Urinary bladder (tissue), 4 donors: ENCODE data around the gene PRKCE. TPM values are rescaled to one million over a fixed set of nuclear protein-coding genes. Genes with fewer than 3 reads are reported as not detected.

Experiments
- DNase-seq: peaks from one replicate; pipeline ENCODE4 v3.0.0-alpha.2; 2015; ENCODE audit errors: extremely low spot score
- H3K27ac ChIP-seq: one replicate; pipeline ENCODE4 v1.5.1; 2013; ENCODE audit warnings: low read depth, mild to moderate bottlenecking, moderate library complexity
- H3K36me3 ChIP-seq: one replicate; pipeline ENCODE4 v1.6.1; 2013; ENCODE audit warnings: mild to moderate bottlenecking, moderate library complexity; ENCODE audit not compliant: insufficient read depth
- H3K4me1 ChIP-seq: one replicate; pipeline ENCODE4 v1.6.1; 2013; ENCODE audit warnings: mild to moderate bottlenecking, moderate library complexity; ENCODE audit not compliant: insufficient read depth
- H3K4me3 ChIP-seq: one replicate; pipeline ENCODE4 v1.5.1; 2013; ENCODE audit warnings: low read depth, low read length
- WGBS: extraction: QIAGEN DNeasy Blood & Tissue Kit; methylation state at CpG from one replicate; pipeline ENCODE4 v1.1.7; 2013; 5-methylcytosine and 5-hydroxymethylcytosine counted together
- polyA plus RNA-seq: library from polyadenylated mRNA; stranded (reverse); fragments of 200-250 nt; gene quantifications from one replicate; pipeline ENCODE4 v1.2.3, GENCODE V29; 2013
- total RNA-seq: library from RNA; depleted of rRNA; stranded (reverse); fragments of >200 nt; gene quantifications from one replicate; pipeline ENCODE4 v1.2.3, GENCODE V29; 2014
- donor health status: healthy with polysubstance abuse.
- donor health status: healthy.

PRKCE gene
- total and polyA plus RNA-seq, 2 donors = 9.9 to 29.7 TPM

- Histone ChIP-seq H3K27ac (no peak overlapping the region), H3K36me3 (no peaks in the 10 kb centered on the region), H3K4me3 (no peak overlapping the region), H3K4me1 (no peaks in the 10 kb centered on the region)
- 76% methylated on average over 6 of the region's 6 CpGs for WGBS
- no peak for DNase-seq
Observed at GRCh38 chr2:46086578-46087070, 435.1 kb downstream of the PRKCE start.

- 93% methylated on average over 4 of the region's 4 CpGs for WGBS
- H3K4me3 ChIP-seq = no peak overlapping the region
- no peak overlapping the region for H3K27ac ChIP-seq
- DNase-seq = no peak
- no peaks in the 10 kb centered on the region for H3K4me1 ChIP-seq
- H3K36me3 ChIP-seq = no peaks in the 10 kb centered on the region
Observed at GRCh38 chr2:46087492-46087891, 436.0 kb downstream of the PRKCE start.

GRCh38 chr2:46091004-46091403, 439.5 kb downstream of the PRKCE start:
- no peak for DNase-seq
- H3K4me3 ChIP-seq = no peak overlapping the region
- H3K4me1 ChIP-seq = no peaks in the 10 kb centered on the region
- no peaks in the 10 kb centered on the region for H3K36me3 ChIP-seq
- H3K27ac ChIP-seq = no peak overlapping the region
- WGBS = 51% methylated on average over 3 of the region's 3 CpGs

GRCh38 chr2:46091961-46092667, 440.6 kb downstream of the PRKCE start:
- no peaks in the 10 kb centered on the region for H3K36me3 ChIP-seq
- no peak overlapping the region for H3K27ac ChIP-seq
- whole genome bisulfite sequencing = 58% methylated on average over 6 of the region's 6 CpGs
- H3K4me3 ChIP-seq = no peak overlapping the region
- DNase-seq = no peak
- H3K4me1 ChIP-seq = no peaks in the 10 kb centered on the region

- Histone ChIP-seq H3K27ac (no peak overlapping the region), H3K4me3 (no peak overlapping the region), H3K4me1 (no peaks in the 10 kb centered on the region), H3K36me3 (no peaks in the 10 kb centered on the region)
- no peak for DNase-seq
- WGBS = 83% methylated on average over 3 of the region's 3 CpGs
Observed at GRCh38 chr2:46094689-46095088, 443.2 kb downstream of the PRKCE start.

GRCh38 chr2:46095830-46096229, 444.4 kb downstream of the PRKCE start:
- Histone ChIP-seq H3K4me3 (no peak overlapping the region), H3K27ac (no peak overlapping the region), H3K36me3 (no peaks in the 10 kb centered on the region), H3K4me1 (no peaks in the 10 kb centered on the region)
- WGBS = 87% methylated on average over 1 of the region's 1 CpG
- no peak for DNase-seq

- Histone ChIP-seq H3K4me3 (no peak overlapping the region), H3K36me3 (no peaks in the 10 kb centered on the region), H3K4me1 (no peaks in the 10 kb centered on the region), H3K27ac (no peak overlapping the region)
- 76% methylated on average over 1 of the region's 1 CpG for WGBS
- no peak for DNase-seq
Observed at GRCh38 chr2:46096260-46096659, 444.8 kb downstream of the PRKCE start.

- WGBS = 15% methylated on average over 4 of the region's 4 CpGs
- Histone ChIP-seq H3K36me3 (no peaks in the 10 kb centered on the region), H3K4me1 (no peaks in the 10 kb centered on the region), H3K27ac (no peak overlapping the region), H3K4me3 (no peak overlapping the region)
- peak; percentile 88 for DNase-seq
Observed at GRCh38 chr2:46097714-46098480, 446.4 kb downstream of the PRKCE start.

- WGBS = 48% methylated on average over 1 of the region's 1 CpG
- Histone ChIP-seq H3K4me1 (no peaks in the 10 kb centered on the region), H3K27ac (no peak overlapping the region), H3K4me3 (no peak overlapping the region), H3K36me3 (no peaks in the 10 kb centered on the region)
- DNase-seq = no peak
Observed at GRCh38 chr2:46098621-46099062, 447.2 kb downstream of the PRKCE start.

GRCh38 chr2:46101557-46102220, 450.2 kb downstream of the PRKCE start:
- Histone ChIP-seq H3K4me3 (no peak overlapping the region), H3K4me1 (no peaks in the 10 kb centered on the region), H3K36me3 (no peaks in the 10 kb centered on the region), H3K27ac (no peak overlapping the region)
- WGBS = 95% methylated on average over 9 of the region's 9 CpGs
- no peak for DNase-seq

- Histone ChIP-seq H3K4me1 (no peaks in the 10 kb centered on the region), H3K27ac (no peak overlapping the region), H3K4me3 (no peak overlapping the region), H3K36me3 (no peaks in the 10 kb centered on the region)
- 94% methylated on average over 2 of the region's 2 CpGs for WGBS
- no peak for DNase-seq
Observed at GRCh38 chr2:46106690-46107089, 455.2 kb downstream of the PRKCE start.

GRCh38 chr2:46114996-46115395, 463.5 kb downstream of the PRKCE start:
- Histone ChIP-seq H3K4me1 (no peaks in the 10 kb centered on the region), H3K36me3 (no peaks in the 10 kb centered on the region), H3K27ac (no peak overlapping the region), H3K4me3 (no peak overlapping the region)
- no peak for DNase-seq
- 91% methylated on average over 2 of the region's 2 CpGs for WGBS

- H3K27ac ChIP-seq = no peak overlapping the region
- no peaks in the 10 kb centered on the region for H3K4me1 ChIP-seq
- no peaks in the 10 kb centered on the region for H3K36me3 ChIP-seq
- no peak overlapping the region for H3K4me3 ChIP-seq
- 85% methylated on average over 2 of the region's 2 CpGs for WGBS
- no peak for DNase-seq
Observed at GRCh38 chr2:46116150-46116549, 464.7 kb downstream of the PRKCE start.
